ENCODE data around the gene POFUT1.

- TF ChIP-seq EP300 (IDR thresholded peaks at IDR 0.05; ENCODE audit: borderline replicate concordance in 1 of 2, low read depth in 1 of 2, low read length in 1 of 2), result no peak
- no peak for TF ChIP-seq CTCF (IDR thresholded peaks at IDR 0.05)
- TF ChIP-seq CHD2 (IDR thresholded peaks at IDR 0.05; ENCODE audit: low read length, partially characterized antibody), result no peak
Observed at GRCh38 chr20:32218156-32218900, 10.6 kb downstream of the POFUT1 start.

Measured in SK-N-SH (cell line).